Bronchial epithelial cell (primary cell): Measurements from ENCODE around the gene NOD2. TPM values are rescaled to one million over a fixed set of nuclear protein-coding genes. Genes with fewer than 3 reads are reported as not detected.

Source experiments
- DNase-seq: peaks from one replicate; pipeline ENCODE4 v3.0.0-alpha.2; 2010; ENCODE audit warnings: low read depth
- FAIRE-seq: peaks from 2 replicates; lab custom pipeline; 2011; peaks lifted over from hg19 to GRCh38; lab: Jason Lieb, UNC
- H3K27me3 ChIP-seq: 2 replicates; pipeline ENCODE4 v1.5.1; 2011; ENCODE audit warnings: low read length; ENCODE audit not compliant: control insufficient read depth, insufficient read depth
- H3K36me3 ChIP-seq: 2 replicates; pipeline ENCODE4 v1.5.1; 2011; ENCODE audit warnings: low read length; ENCODE audit not compliant: control insufficient read depth, insufficient read depth
- H3K4me3 ChIP-seq: 2 replicates; pipeline ENCODE4 v1.5.1; 2011; ENCODE audit warnings: mild to moderate bottlenecking, low read depth, low read length, control low read depth
- total RNA-seq: library from RNA; depleted of rRNA; stranded (reverse); fragments of >200 nt; gene quantifications from 2 replicates; pipeline ENCODE4 v1.2.1, GENCODE V29; 2014
- TF ChIP-seq, protein P1 (sequence below): IDR thresholded peaks from 2 replicates; pipeline ENCODE4 v1.5.1; 2011; ENCODE audit warnings: mild to moderate bottlenecking, moderate library complexity, low read length, control low read depth, inconsistent platforms; ENCODE audit not compliant: insufficient read depth, severe bottlenecking

NOD2 gene
- total RNA-seq, 1 donor from 2014 or later: 2.4 TPM

DNA sequence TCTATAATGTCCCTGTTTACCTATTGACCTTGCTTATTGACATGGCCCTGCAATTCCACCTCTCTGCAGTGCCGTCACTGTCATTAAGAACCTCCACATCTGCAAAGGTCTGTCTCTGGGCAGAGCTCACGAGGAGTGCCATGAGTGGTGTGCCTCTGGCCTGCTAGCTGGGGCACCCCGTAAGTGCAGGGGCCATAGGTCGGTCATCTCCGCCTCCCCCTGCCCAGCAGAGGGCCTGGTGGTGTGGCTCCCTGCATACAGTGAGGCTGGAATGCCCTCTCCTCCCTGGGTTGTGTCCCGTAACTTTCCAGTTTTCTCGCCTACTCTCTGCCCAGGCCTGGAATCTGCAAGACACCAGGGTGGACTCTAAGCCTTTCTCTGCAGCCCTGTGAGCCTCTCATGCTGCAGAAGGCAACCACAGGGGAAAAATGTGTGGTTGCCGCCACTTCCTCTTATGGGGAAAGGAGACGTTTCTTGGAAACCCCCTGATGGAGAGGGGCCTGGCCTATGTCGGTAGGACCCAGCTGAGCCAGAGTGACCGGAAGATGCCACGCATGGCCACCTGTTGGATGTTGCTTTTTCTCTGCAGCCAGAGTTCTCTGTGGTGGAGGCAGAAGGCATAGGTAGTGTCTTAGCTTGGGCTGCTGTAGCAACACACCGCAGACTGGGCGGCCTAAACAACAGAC, 9.6 kb upstream of the NOD2 start:
- Histone ChIP-seq H3K36me3 (no peaks in the 10 kb centered on the region), H3K4me3 (no peak overlapping the region), H3K27me3 (no peaks in the 10 kb centered on the region)
- FAIRE-seq (peak; percentile 23), DNase-seq (no peak)
- TF ChIP-seq, protein P1, sequence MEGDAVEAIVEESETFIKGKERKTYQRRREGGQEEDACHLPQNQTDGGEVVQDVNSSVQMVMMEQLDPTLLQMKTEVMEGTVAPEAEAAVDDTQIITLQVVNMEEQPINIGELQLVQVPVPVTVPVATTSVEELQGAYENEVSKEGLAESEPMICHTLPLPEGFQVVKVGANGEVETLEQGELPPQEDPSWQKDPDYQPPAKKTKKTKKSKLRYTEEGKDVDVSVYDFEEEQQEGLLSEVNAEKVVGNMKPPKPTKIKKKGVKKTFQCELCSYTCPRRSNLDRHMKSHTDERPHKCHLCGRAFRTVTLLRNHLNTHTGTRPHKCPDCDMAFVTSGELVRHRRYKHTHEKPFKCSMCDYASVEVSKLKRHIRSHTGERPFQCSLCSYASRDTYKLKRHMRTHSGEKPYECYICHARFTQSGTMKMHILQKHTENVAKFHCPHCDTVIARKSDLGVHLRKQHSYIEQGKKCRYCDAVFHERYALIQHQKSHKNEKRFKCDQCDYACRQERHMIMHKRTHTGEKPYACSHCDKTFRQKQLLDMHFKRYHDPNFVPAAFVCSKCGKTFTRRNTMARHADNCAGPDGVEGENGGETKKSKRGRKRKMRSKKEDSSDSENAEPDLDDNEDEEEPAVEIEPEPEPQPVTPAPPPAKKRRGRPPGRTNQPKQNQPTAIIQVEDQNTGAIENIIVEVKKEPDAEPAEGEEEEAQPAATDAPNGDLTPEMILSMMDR: no peak

DNA sequence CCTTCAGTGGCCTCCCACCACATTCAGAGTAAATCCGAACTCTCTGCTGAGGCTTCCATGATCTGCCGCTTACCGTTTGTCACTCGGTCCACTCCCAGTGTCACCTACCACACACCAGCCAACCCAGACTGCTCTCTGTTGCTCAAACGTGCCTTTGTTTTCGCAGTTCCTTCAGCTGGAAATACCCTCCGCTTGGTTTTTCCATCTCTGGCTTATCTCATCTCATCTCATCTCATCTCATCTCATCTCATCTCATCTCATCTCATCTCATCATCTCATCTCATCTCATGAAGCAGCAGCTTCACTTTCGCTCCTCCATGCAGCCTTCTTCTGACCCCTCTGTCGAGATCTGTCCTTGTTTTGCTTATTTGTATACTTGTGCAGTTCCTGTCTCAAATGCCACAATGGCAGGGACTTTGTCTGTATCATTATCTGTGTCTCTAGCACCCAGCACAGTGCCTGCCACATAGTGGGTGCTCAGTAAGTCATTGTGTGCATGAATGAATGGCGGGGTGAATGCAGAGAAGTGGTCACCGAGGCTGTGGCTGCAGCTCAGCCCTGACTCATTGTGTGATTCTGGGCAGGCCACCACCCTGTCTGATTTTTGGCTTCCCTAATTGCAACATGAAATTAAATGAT, 8.5 kb upstream of the NOD2 start:
- DNase-seq (no peak), FAIRE-seq (no peak)
- H3K27me3 ChIP-seq: no peaks in the 10 kb centered on the region
- TF ChIP-seq, protein P1: no peak
- H3K36me3 ChIP-seq: no peaks in the 10 kb centered on the region
- H3K4me3 ChIP-seq: no peak overlapping the region

DNA sequence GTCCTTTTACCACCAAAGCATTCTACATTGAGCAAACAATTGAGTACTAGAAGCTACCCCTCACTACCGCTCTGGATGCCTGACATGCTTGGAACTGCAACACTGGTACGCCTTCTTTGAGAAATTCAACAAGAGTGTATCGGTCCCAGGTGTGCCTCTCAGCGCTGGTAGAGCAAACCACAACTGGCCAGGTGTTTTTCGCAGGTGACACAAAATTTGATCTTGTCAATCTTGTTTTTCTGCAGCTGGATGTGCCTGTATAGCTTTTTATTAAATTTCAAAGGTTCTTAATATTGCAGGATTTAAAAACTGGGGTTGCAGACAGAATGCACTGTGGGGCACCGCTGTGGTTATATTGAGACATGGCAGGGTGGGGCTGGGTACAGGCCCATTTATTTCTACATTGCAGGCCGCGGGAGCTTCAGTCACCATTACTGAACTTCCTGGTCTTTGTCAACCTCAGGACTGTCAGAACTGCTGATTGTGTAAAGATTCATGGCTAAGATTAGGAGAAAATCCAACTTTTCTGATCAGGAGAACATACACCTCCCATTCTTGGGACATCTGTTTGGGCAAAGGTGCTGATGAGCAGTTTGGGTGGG, 7.8 kb upstream of the NOD2 start:
- no peaks in the 10 kb centered on the region for H3K27me3 ChIP-seq
- FAIRE-seq (peak; percentile 40), DNase-seq (no peak)
- TF ChIP-seq, protein P1: no peak
- no peak overlapping the region for H3K4me3 ChIP-seq
- H3K36me3 ChIP-seq: no peaks in the 10 kb centered on the region

DNA sequence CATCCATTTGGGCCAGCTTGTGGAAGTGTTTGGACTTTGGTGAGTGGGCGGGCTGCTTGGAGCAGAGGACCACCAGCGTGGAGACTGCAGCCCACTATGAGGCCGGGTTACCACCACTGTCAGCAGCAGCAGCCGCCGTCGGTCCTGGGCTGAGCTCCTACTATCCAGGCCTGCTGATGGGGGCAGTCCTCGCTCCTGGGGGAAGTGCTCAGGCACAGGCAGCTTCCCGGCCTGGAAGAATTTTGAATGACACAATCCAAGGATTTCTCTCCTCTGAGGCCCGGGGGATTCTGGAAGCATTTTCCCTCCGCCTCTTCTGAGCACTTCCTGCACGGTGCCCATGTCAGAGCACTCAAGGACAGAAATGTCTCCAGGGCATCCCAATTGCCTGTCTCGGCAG, 5.3 kb upstream of the NOD2 start:
- DNase-seq (no peak), FAIRE-seq (no peak)
- no peak overlapping the region for H3K4me3 ChIP-seq
- no peaks in the 10 kb centered on the region for H3K36me3 ChIP-seq
- TF ChIP-seq, protein P1: no peak
- no peaks in the 10 kb centered on the region for H3K27me3 ChIP-seq

DNA sequence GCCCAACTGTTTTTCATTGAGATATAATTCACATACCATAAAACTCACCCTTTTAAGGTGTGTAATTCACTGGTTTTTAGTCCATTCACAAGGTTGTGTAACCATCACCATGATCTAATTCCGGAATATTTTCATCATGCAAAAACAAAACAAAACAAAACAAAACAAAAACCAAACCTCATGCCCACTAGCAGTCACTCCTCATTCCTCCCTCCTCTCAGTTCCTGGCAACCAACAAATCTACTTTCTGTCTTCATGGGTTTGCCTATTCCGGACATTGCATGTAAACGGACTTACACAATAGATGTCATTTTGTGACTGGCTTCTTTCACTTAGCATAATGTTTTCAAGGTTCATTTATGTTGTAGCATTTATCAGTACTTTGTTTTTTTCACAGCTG, 4.5 kb upstream of the NOD2 start:
- H3K4me3 ChIP-seq: no peak overlapping the region
- FAIRE-seq: no peak
- H3K36me3 ChIP-seq: no peaks in the 10 kb centered on the region
- H3K27me3 ChIP-seq: no peaks in the 10 kb centered on the region
- DNase-seq: no peak
- TF ChIP-seq, protein P1: no peak
